Stimulated activated CD4-positive, alpha-beta T cell treated with anti-CD3 and anti-CD28 coated beads, Interleukin-4, amount 100 ng/mL, for 24 hours (primary cell): Measurements from ENCODE around the gene PGS1.
"Not testable (repeated sequence)": the region's sequence is repeated elsewhere in the genome, so short reads cannot be mapped to it uniquely, and the experiment has no call there.

ENCODE experiments used
- DNase-seq: peaks from one replicate; pipeline ENCODE4 v3.0.0-alpha.2; 2020

PGS1 gene

GRCh38 chr17:78378225-78379130 lies at the start of gene PGS1:
Gene PGS1 (plus strand): TSS chr17:78378649. CDS start chr17:78378666, 17 bp downstream.
- DNase-seq: peak; percentile 83

GRCh38 chr17:78329263-78330059 lies 49.0 kb upstream of the PGS1 start:
- no peak for DNase-seq

GRCh38 chr17:78330570-78331224 lies 47.8 kb upstream of the PGS1 start:
- DNase-seq: no peak

- DNase-seq: not testable (repeated sequence)
These were observed 47.1 kb upstream of the PGS1 start for GRCh38 chr17:78331355-78331754.

GRCh38 chr17:78332991-78333390 lies 45.5 kb upstream of the PGS1 start:
- no peak for DNase-seq

GRCh38 chr17:78335209-78335608 lies 43.2 kb upstream of the PGS1 start:
- no peak for DNase-seq

GRCh38 chr17:78337244-78338109 lies 41.0 kb upstream of the PGS1 start:
- no peak for DNase-seq

GRCh38 chr17:78338486-78339259 lies 39.8 kb upstream of the PGS1 start:
- no peak for DNase-seq

- DNase-seq: no peak
These were observed 38.1 kb upstream of the PGS1 start for GRCh38 chr17:78340183-78340955.

- no peak for DNase-seq
These were observed 36.6 kb upstream of the PGS1 start for GRCh38 chr17:78341559-78342448.

GRCh38 chr17:78342449-78343186 lies 35.8 kb upstream of the PGS1 start:
- DNase-seq: no peak

GRCh38 chr17:78343187-78343542 lies 35.3 kb upstream of the PGS1 start:
- DNase-seq: no peak

- DNase-seq: peak; percentile 58
These were observed 34.8 kb upstream of the PGS1 start for GRCh38 chr17:78343543-78344201.

- DNase-seq: no peak
These were observed 33.8 kb upstream of the PGS1 start for GRCh38 chr17:78344666-78345065.

- DNase-seq: no peak
These were observed 33.3 kb upstream of the PGS1 start for GRCh38 chr17:78345172-78345571.

- no peak for DNase-seq
These were observed 32.5 kb upstream of the PGS1 start for GRCh38 chr17:78345791-78346494.

GRCh38 chr17:78346605-78347250 lies 31.7 kb upstream of the PGS1 start:
- no peak for DNase-seq
